ACC112 (cell line): Measurements from ENCODE around the gene ZBTB8B.

Source experiments
- H2AFZ ChIP-seq: fragments of 200-600 bp; sonication (generic); one replicate; pipeline ENCODE4 v1.6.0; 2017; ENCODE audit warnings: antibody characterized with exemption, low read length; ENCODE audit not compliant: unreplicated experiment
- H3K27ac ChIP-seq: fragments of 200-600 bp; sonication (generic); 2 replicates; pipeline ENCODE4 v1.5.1; 2014; ENCODE audit warnings: low read depth, mild to moderate bottlenecking, antibody characterized with exemption, low read length, moderate library complexity
- H3K27me3 ChIP-seq: fragments of 200-600 bp; sonication (generic); 2 replicates; pipeline ENCODE4 v1.6.1; 2014; ENCODE audit warnings: mild to moderate bottlenecking, antibody characterized with exemption, low read length, moderate library complexity, mixed read lengths; ENCODE audit not compliant: insufficient read depth
- H3K36me3 ChIP-seq: fragments of 200-600 bp; sonication (generic); 2 replicates; pipeline ENCODE4 v1.6.1; 2016; ENCODE audit warnings: mild to moderate bottlenecking, antibody characterized with exemption, low read length, moderate library complexity, mixed read lengths; ENCODE audit not compliant: insufficient read depth
- H3K4me1 ChIP-seq: fragments of 200-600 bp; sonication (generic); one replicate; pipeline ENCODE4 v1.6.1; 2016; ENCODE audit warnings: low read length, mixed read lengths; ENCODE audit not compliant: insufficient read depth, unreplicated experiment, control insufficient read depth
- H3K4me3 ChIP-seq: fragments of 200-600 bp; sonication (generic); 2 replicates; pipeline ENCODE4 v1.5.1; 2014; ENCODE audit warnings: mild to moderate bottlenecking, low read depth, low read length
- H3K79me2 ChIP-seq: fragments of 200-600 bp; sonication (generic); one replicate; pipeline ENCODE4 v1.6.0; 2016; ENCODE audit warnings: low read length; ENCODE audit not compliant: control insufficient read depth, unreplicated experiment, insufficient read depth

ZBTB8B gene

GRCh38 chr1:32487182-32487581, 22.3 kb downstream of the ZBTB8B start:
- no peaks in the 10 kb centered on the region for H3K36me3 ChIP-seq
- H3K79me2 ChIP-seq: no peaks in the 10 kb centered on the region
- H3K4me1 ChIP-seq: no peaks in the 10 kb centered on the region
- H2AFZ ChIP-seq: no peak overlapping the region
- no peak overlapping the region for H3K27ac ChIP-seq
- H3K27me3 ChIP-seq: no peaks in the 10 kb centered on the region
- H3K4me3 ChIP-seq: no peak overlapping the region

- Histone ChIP-seq H3K4me3 (no peak overlapping the region), H3K4me1 (no peaks in the 10 kb centered on the region), H3K36me3 (no peaks in the 10 kb centered on the region), H3K79me2 (no peaks in the 10 kb centered on the region), H2AFZ (no peak overlapping the region), H3K27me3 (no peaks in the 10 kb centered on the region), H3K27ac (no peak overlapping the region)
Observed at GRCh38 chr1:32489774-32490454, 25.0 kb downstream of the ZBTB8B start.

GRCh38 chr1:32491386-32491785, 26.5 kb downstream of the ZBTB8B start:
- Histone ChIP-seq H3K27me3 (no peaks in the 10 kb centered on the region), H3K4me3 (no peak overlapping the region), H3K27ac (no peak overlapping the region), H2AFZ (no peak overlapping the region), H3K4me1 (peaks cover 8% of the 10 kb centered on the region), H3K36me3 (no peaks in the 10 kb centered on the region), H3K79me2 (no peaks in the 10 kb centered on the region)

GRCh38 chr1:32494196-32494595, 29.3 kb downstream of the ZBTB8B start:
- H3K79me2 ChIP-seq: no peaks in the 10 kb centered on the region
- no peak overlapping the region for H3K27ac ChIP-seq
- H3K27me3 ChIP-seq: no peaks in the 10 kb centered on the region
- H2AFZ ChIP-seq: no peak overlapping the region
- no peak overlapping the region for H3K4me3 ChIP-seq
- no peaks in the 10 kb centered on the region for H3K36me3 ChIP-seq
- peaks cover 13% of the 10 kb centered on the region for H3K4me1 ChIP-seq

GRCh38 chr1:32494711-32495337, 30.0 kb downstream of the ZBTB8B start:
- no peaks in the 10 kb centered on the region for H3K36me3 ChIP-seq

GRCh38 chr1:32496127-32496526, 31.3 kb downstream of the ZBTB8B start:
- Histone ChIP-seq H3K27me3 (no peaks in the 10 kb centered on the region), H3K36me3 (no peaks in the 10 kb centered on the region), H3K4me3 (peak overlapping the region; percentile 61), H2AFZ (peak overlapping the region; percentile 79), H3K79me2 (no peaks in the 10 kb centered on the region), H3K4me1 (peaks cover 19% of the 10 kb centered on the region), H3K27ac (peak overlapping the region; percentile 35)

More at GRCh38 chr1:32494711-32495337, 30.0 kb downstream of the ZBTB8B start:
- Histone ChIP-seq H3K4me3 (no peak overlapping the region), H2AFZ (no peak overlapping the region), H3K27me3 (no peaks in the 10 kb centered on the region), H3K27ac (no peak overlapping the region), H3K4me1 (peaks cover 17% of the 10 kb centered on the region), H3K79me2 (no peaks in the 10 kb centered on the region)

- no peak overlapping the region for H3K4me3 ChIP-seq
- no peaks in the 10 kb centered on the region for H3K36me3 ChIP-seq
- H3K4me1 ChIP-seq: peaks cover 22% of the 10 kb centered on the region
- H3K79me2 ChIP-seq: no peaks in the 10 kb centered on the region
- H2AFZ ChIP-seq: no peak overlapping the region
- H3K27me3 ChIP-seq: no peaks in the 10 kb centered on the region
- H3K27ac ChIP-seq: no peak overlapping the region
Observed at GRCh38 chr1:32498751-32499150, 33.9 kb downstream of the ZBTB8B start.

GRCh38 chr1:32500387-32501209, 35.7 kb downstream of the ZBTB8B start:
- no peaks in the 10 kb centered on the region for H3K27me3 ChIP-seq
- peaks cover 21% of the 10 kb centered on the region for H3K4me1 ChIP-seq
- peak overlapping the region; percentile 87 for H3K4me3 ChIP-seq
- H3K27ac ChIP-seq: peak overlapping the region; percentile 48
- no peaks in the 10 kb centered on the region for H3K79me2 ChIP-seq
- H3K36me3 ChIP-seq: no peaks in the 10 kb centered on the region
- peak overlapping the region; percentile 98 for H2AFZ ChIP-seq

- Histone ChIP-seq H3K27ac (no peak overlapping the region), H3K79me2 (no peaks in the 10 kb centered on the region), H3K4me3 (no peak overlapping the region), H2AFZ (no peak overlapping the region), H3K27me3 (no peaks in the 10 kb centered on the region), H3K4me1 (peaks cover 14% of the 10 kb centered on the region), H3K36me3 (no peaks in the 10 kb centered on the region)
Observed at GRCh38 chr1:32501865-32502264, 37.0 kb downstream of the ZBTB8B start.

GRCh38 chr1:32503153-32503552, 38.3 kb downstream of the ZBTB8B start:
- Histone ChIP-seq H3K36me3 (no peaks in the 10 kb centered on the region), H3K4me3 (no peak overlapping the region)

More at GRCh38 chr1:32503153-32503552, 38.3 kb downstream of the ZBTB8B start:
- no peak overlapping the region for H3K27ac ChIP-seq
- H2AFZ ChIP-seq: no peak overlapping the region
- no peaks in the 10 kb centered on the region for H3K79me2 ChIP-seq
- peaks cover 14% of the 10 kb centered on the region for H3K4me1 ChIP-seq
- no peaks in the 10 kb centered on the region for H3K27me3 ChIP-seq
